SK-N-SH (cell line): Measurements from ENCODE around the gene TMEM51. TPM values are rescaled to one million over a fixed set of nuclear protein-coding genes. Genes with fewer than 3 reads are reported as not detected.

Source experiments
- CTCF ChIA-PET: fragments of 300-600, 350-600 bp; formaldehyde crosslinking; extraction: SDS; loops from one replicate; lab custom pipeline; 2021; lab: Yijun Ruan, JAX
- POLR2A ChIA-PET: fragments of 350-600 bp; sonication (Branson Sonifier 250); formaldehyde crosslinking; extraction: SDS; loops from one replicate; lab custom pipeline; 2020; ENCODE audit warnings: antibody characterized with exemption, inconsistent platforms; lab: Yijun Ruan, JAX
- DNase-seq: peaks from one replicate; pipeline ENCODE4 v3.0.0; 2012
- H2AFZ ChIP-seq: fragments of 200-600 bp; sonication (generic); 2 replicates; pipeline ENCODE4 v1.8.1; 2016; ENCODE audit warnings: antibody characterized with exemption, mild to moderate bottlenecking, low read depth
- H3F3A ChIP-seq: fragments of 200-600 bp; sonication (generic); replicated peaks from 2 replicates; pipeline ENCODE3; 2016; ENCODE audit warnings: antibody characterized with exemption, mild to moderate bottlenecking; ENCODE audit not compliant: insufficient read depth
- H3K27ac ChIP-seq, 2 experiments: fragments of 200-500 bp in 1 of 2; fragments of 200-600 bp in 1 of 2; sonication (Bioruptor generic) in 1 of 2; sonication (generic), shearing (Covaris generic) in 1 of 2; 2 replicates each; pipeline versions ENCODE4 v1.5.1 to v1.6.1; 2014 to 2016; ENCODE audit warnings: low read depth in 2 of 2, inconsistent platforms in 1 of 2, low read length in 1 of 2, mild to moderate bottlenecking in 1 of 2, mixed read lengths in 1 of 2
- H3K27me3 ChIP-seq: fragments of 200-600 bp; sonication (generic), shearing (Covaris generic); 2 replicates; pipeline ENCODE4 v1.6.1; 2016; ENCODE audit warnings: mixed run types; ENCODE audit not compliant: insufficient read depth
- H3K36me3 ChIP-seq, 2 experiments: fragments of 200-500 bp in 1 of 2; fragments of 200-600 bp in 1 of 2; sonication (Bioruptor generic) in 1 of 2; sonication (generic) in 1 of 2; replicated peaks in 1 of 2; 2 replicates each; pipeline versions ENCODE3 to v1.5.1; 2014 to 2016; ENCODE audit warnings: low read length in 1 of 2, mild to moderate bottlenecking in 1 of 2; ENCODE audit not compliant: insufficient read depth in 2 of 2, control insufficient read depth in 1 of 2
- H3K4me1 ChIP-seq, 2 experiments: fragments of 200-500 bp in 1 of 2; fragments of 200-600 bp in 1 of 2; sonication (Bioruptor generic) in 1 of 2; sonication (generic), shearing (Covaris generic) in 1 of 2; 2 replicates each; pipeline versions ENCODE4 v1.5.1 to v1.6.1; 2014 to 2016; ENCODE audit warnings: low read depth in 1 of 2, low read length in 1 of 2, mixed run types in 1 of 2; ENCODE audit not compliant: insufficient read depth in 2 of 2, control insufficient read depth in 1 of 2
- H3K4me2 ChIP-seq: fragments of 200-600 bp; sonication (generic), shearing (Covaris generic); 2 replicates; pipeline ENCODE4 v1.6.1; 2017; ENCODE audit warnings: mixed run types
- H3K4me3 ChIP-seq, 2 experiments: fragments of 200-500 bp in 1 of 2; fragments of 200-600 bp in 1 of 2; sonication (Bioruptor generic) in 1 of 2; sonication (generic), shearing (Covaris generic) in 1 of 2; 2 replicates each; pipeline versions ENCODE4 v1.5.1 to v1.8.1; 2014 to 2016; ENCODE audit warnings: low read depth in 2 of 2, inconsistent platforms in 1 of 2, low read length in 1 of 2, mild to moderate bottlenecking in 1 of 2, mixed read lengths in 1 of 2, moderate library complexity in 1 of 2
- H3K79me2 ChIP-seq: fragments of 200-600 bp; sonication (generic); 2 replicates; pipeline ENCODE4 v1.8.1; 2017; ENCODE audit warnings: mild to moderate bottlenecking; ENCODE audit not compliant: insufficient read depth
- H3K9ac ChIP-seq: fragments of 200-600 bp; sonication (generic); 2 replicates; pipeline ENCODE4 v1.6.1; 2017; ENCODE audit warnings: mixed run types
- H3K9me2 ChIP-seq: fragments of 200-600 bp; sonication (generic); 2 replicates; pipeline ENCODE4 v1.6.1; 2017; ENCODE audit warnings: mixed run types
- H3K9me3 ChIP-seq: fragments of 200-600 bp; sonication (generic); 2 replicates; pipeline ENCODE4 v1.6.1; 2017; ENCODE audit warnings: mixed run types, mild to moderate bottlenecking, moderate library complexity
- H4K20me1 ChIP-seq: fragments of 200-600 bp; sonication (generic); 2 replicates; pipeline ENCODE4 v1.6.1; 2017; ENCODE audit warnings: mild to moderate bottlenecking, mixed run types; ENCODE audit not compliant: insufficient read depth
- EP300 ChIP-seq, 2 experiments: IDR thresholded peaks; 2 replicates each; pipeline versions ENCODE4 v1.4.0 to v1.6.1; 2012; ENCODE audit warnings: borderline replicate concordance in 1 of 2, low read depth in 1 of 2, low read length in 1 of 2
- EZH2phosphoT487 ChIP-seq: fragments of 200-600 bp; sonication (generic); IDR thresholded peaks from 2 replicates; pipeline ENCODE4 v1.6.1; 2017; ENCODE audit warnings: low read depth, mixed run types, mild to moderate bottlenecking, antibody characterized with exemption, moderate library complexity, borderline replicate concordance
- PBX3 ChIP-seq: IDR thresholded peaks from 2 replicates; pipeline ENCODE4; 2012
- RCOR1 ChIP-seq: fragments of 150-350 bp; IDR thresholded peaks from 2 replicates; pipeline ENCODE4 v1.6.1; 2017; ENCODE audit warnings: antibody characterized with exemption, low read length
- REST ChIP-seq: IDR thresholded peaks from 2 replicates; pipeline ENCODE4 v1.6.1; 2012; ENCODE audit warnings: mild to moderate bottlenecking, low read depth, low read length, moderate library complexity
- TCF12 ChIP-seq: IDR thresholded peaks from 2 replicates; pipeline ENCODE4 v1.4.0; 2012
- TEAD4 ChIP-seq: IDR thresholded peaks from 2 replicates; pipeline ENCODE4 v1.4.0; 2012; ENCODE audit warnings: mild to moderate bottlenecking, borderline replicate concordance; ENCODE audit not compliant: insufficient read depth
- USF2 ChIP-seq: fragments of 150-350 bp; IDR thresholded peaks from 2 replicates; pipeline ENCODE4 v1.6.1; 2017; ENCODE audit warnings: antibody characterized with exemption, low read length, low read depth, borderline replicate concordance
- ZBTB33 ChIP-seq: IDR thresholded peaks from 2 replicates; pipeline ENCODE4 v1.4.0; 2012; ENCODE audit warnings: low read depth, borderline replicate concordance
- WGBS: methylation state at CpG from one replicate; pipeline ENCODE4 v1.1.6; 2017; ENCODE audit warnings: low lambda C conversion rate; 5-methylcytosine and 5-hydroxymethylcytosine counted together
- polyA plus RNA-seq, 3 experiments: library from polyadenylated mRNA; depleted of rRNA; stranded (reverse); fragments of >200 nt; gene quantifications; 2 replicates each; pipeline ENCODE4 v1.2.3, GENCODE V29; 2012

The TMEM51 gene
- polyA plus RNA-seq, 1 of the 3 experiments (the other 2 are of a cell fraction) = 25.6 TPM

- 94% methylated on average over 6 of the region's 6 CpGs for WGBS
- H3K79me2 ChIP-seq = no peaks in the 10 kb centered on the region
- POLR2A ChIA-PET = no interaction called here
Observed at GRCh38 chr1:15207829-15208429, 54.4 kb downstream of the TMEM51 start.

More at GRCh38 chr1:15207829-15208429, 54.4 kb downstream of the TMEM51 start:
- no peak overlapping the region for H2AFZ ChIP-seq
- DNase-seq = no peak
- no peak overlapping the region for H3K4me3 ChIP-seq
- no peaks in the 10 kb centered on the region for H3K9me2 ChIP-seq
- H3K9me3 ChIP-seq = no peaks in the 10 kb centered on the region
- no peak overlapping the region for H3K4me2 ChIP-seq
- H3K27ac ChIP-seq = no peak overlapping the region
- CTCF ChIA-PET = interaction anchor here (0.9 to 5.0 kb wide), 3 partner anchors 54 to 97 kb away, joined by 3 to 37 read pairs (median 3); partner anchors contain the start of gene TMEM51
- H3F3A ChIP-seq = no peaks in the 10 kb centered on the region
- no peaks in the 10 kb centered on the region for H3K36me3 ChIP-seq
- H4K20me1 ChIP-seq = 0 out of 2 replicates have a peak, but pooled peaks cover 7% of the 10 kb centered on the region
- peaks cover 7 to 38% of the 10 kb centered on the region in 2 experiments; a peak in 2 of 4 replicates for H3K4me1 ChIP-seq
- H3K27me3 ChIP-seq = no peaks in the 10 kb centered on the region
- H3K9ac ChIP-seq = no peak overlapping the region
- no peak for TF ChIP-seq ZBTB33
- TF ChIP-seq REST = no peak
- TF ChIP-seq PBX3 = no peak
- TF ChIP-seq EZH2phosphoT487 = no peak
- TF ChIP-seq TEAD4 = no peak
- no peak for TF ChIP-seq TCF12
- no peak for TF ChIP-seq RCOR1
- no peak for TF ChIP-seq USF2
- no peak for TF ChIP-seq EP300 (IDR thresholded peaks at IDR 0.05; ENCODE audit: borderline replicate concordance in 1 of 2, low read depth in 1 of 2, low read length in 1 of 2)
